OCI-M2 (cell line): Measurements from ENCODE around the gene GLRX5.

Source experiments
- DNase-seq: peaks from one replicate; lab custom pipeline; 2025; ENCODE audit not compliant: unreplicated experiment; lab: John Stamatoyannopoulos, UW

The GLRX5 gene

DNA sequence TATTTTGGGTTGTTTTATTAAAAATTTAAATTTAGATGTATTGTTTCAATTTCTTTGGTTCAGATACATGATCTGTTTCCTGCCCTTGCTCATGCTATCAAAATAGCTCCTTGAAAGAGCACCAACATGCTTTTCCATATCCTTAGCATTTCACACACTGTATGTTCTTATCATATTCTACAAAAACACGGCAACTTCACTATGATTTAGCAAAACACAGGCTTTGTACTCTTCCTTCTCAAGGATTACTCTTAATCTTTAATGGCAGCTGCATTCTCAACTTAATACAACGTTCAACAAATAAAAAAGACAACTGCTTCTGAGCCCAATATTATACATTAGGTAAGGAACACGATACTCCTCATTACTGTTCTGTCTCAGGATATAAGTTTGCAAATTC lies 2.9 kb upstream of the GLRX5 start:
- no peak for DNase-seq

- no peak for DNase-seq
These were observed 1.4 kb upstream of the GLRX5 start for GRCh38 chr14:95533391-95533821.

DNA sequence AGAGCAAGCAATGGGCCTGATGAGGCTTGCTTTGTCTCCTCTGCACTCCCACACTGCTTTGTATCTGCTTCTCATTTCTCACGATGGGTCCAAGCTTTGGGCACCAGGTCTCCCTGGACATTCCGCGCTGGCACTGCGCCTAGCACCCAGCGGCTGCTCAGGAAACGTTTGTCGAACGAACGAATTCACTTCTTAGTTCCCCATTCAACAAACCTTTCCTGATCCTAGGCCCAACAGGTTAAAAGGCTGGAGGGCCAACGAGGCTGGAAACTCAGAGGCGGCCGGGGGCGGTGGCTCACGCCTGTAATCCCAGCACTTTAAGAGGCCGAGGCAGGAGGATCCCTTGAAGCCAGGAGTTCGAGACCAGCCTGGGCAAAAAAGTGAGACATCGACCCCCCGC lies 1.0 kb upstream of the GLRX5 start:
- DNase-seq, result no peak

DNA sequence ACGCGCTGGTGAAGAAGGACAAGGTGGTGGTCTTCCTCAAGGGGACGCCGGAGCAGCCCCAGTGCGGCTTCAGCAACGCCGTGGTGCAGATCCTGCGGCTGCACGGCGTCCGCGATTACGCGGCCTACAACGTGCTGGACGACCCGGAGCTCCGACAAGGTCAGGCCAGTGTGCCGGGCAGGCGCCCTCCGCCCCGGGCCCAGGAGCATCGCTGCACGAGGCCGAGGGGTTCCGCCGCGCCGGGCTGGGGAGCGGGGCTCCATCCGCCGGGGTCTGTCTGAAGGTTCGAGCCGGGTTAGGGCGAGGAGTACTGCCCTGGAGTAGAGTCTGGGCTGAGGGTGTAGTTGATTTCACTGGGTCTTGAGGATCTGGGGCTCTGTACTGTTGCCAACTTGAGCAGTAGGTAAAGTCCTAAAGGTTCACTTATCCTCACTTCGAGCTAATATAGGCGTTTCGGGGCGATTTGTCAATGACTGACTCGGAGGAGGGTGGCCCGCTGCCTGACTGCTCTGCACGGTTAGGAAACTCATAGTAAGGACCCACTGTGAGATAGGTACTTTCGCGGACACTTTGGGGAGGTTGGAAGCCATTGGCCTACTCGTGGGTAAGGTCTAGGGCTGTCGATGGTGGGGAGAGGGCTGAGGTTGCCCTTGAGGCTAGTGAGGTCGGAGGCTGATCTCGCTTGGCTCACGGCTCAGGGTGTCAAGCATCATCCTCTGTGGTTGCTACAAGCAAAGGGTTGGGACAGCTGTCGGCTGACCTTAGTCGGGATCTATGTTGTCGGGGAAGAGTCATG lies 574 bp downstream of the GLRX5 start:
- no peak for DNase-seq

GRCh38 chr14:95536036-95536593 lies 1.3 kb downstream of the GLRX5 start:
- DNase-seq, result no peak

- DNase-seq, result no peak
These were observed 1.8 kb downstream of the GLRX5 start for GRCh38 chr14:95536671-95537070.

GRCh38 chr14:95537298-95538089 lies 2.6 kb downstream of the GLRX5 start:
- no peak for DNase-seq

DNA sequence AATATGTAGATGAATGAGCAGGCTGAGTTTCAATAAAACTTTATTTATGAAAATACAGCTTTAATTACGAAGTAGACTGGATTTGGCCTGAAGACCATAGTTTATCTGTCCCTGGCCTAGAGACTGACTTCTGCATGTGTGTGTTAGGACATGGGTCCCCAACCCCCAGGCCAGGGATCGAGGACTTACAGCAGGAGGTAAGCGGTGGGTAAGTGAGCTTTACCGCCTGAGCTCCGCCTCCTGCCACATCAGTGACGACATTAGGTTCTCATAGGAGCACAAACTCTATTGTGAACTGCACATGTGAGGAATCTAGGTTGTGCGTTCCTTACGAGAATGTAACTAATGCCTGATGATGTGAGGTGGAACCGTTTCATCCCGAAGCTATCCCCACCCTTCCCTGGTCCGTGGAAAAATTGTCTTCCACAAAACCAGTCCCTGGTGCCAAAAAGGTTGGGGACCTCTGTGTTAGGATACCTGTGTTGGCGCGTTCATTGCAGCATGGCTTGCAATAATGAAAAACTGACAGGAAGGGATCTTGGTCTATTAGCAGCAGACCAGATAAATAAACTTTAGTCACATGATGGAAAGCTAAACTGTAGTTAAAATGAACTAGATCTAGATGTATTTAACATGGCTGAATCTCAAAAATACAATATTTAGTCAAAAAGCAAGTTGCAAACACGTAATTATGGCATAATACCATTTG lies 4.1 kb downstream of the GLRX5 start:
- no peak for DNase-seq

DNA sequence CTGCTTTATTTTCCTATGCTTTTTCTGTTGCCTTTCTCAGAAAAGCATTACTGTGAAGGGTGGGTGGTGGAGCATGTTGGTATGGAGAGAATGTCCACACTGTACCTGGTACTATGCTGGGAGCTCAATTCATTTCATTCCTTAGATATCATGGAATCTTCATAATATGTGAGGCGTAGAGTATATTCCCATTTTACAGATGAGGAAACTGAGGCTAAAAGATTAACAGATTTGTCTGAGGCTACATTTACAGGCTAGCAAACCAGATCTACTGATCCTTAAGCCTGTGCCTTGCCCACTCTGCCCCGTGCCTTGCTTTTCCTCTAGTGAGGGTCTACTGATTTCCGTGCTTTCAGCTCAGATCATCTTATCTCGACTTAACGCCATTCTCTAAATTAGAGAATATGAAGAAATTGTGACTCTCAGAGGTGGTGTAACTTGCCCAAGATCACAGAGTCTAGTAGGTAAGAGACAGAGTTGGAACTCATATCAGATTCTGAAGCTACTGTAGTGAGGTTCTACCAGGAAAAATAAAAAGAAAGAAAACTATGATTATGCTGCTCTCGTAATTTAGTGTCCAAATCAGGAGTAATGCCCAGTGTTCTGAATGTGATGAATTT lies 5.5 kb downstream of the GLRX5 start:
- no peak for DNase-seq

GRCh38 chr14:95541346-95541745 lies 6.5 kb downstream of the GLRX5 start:
- no peak for DNase-seq

DNA sequence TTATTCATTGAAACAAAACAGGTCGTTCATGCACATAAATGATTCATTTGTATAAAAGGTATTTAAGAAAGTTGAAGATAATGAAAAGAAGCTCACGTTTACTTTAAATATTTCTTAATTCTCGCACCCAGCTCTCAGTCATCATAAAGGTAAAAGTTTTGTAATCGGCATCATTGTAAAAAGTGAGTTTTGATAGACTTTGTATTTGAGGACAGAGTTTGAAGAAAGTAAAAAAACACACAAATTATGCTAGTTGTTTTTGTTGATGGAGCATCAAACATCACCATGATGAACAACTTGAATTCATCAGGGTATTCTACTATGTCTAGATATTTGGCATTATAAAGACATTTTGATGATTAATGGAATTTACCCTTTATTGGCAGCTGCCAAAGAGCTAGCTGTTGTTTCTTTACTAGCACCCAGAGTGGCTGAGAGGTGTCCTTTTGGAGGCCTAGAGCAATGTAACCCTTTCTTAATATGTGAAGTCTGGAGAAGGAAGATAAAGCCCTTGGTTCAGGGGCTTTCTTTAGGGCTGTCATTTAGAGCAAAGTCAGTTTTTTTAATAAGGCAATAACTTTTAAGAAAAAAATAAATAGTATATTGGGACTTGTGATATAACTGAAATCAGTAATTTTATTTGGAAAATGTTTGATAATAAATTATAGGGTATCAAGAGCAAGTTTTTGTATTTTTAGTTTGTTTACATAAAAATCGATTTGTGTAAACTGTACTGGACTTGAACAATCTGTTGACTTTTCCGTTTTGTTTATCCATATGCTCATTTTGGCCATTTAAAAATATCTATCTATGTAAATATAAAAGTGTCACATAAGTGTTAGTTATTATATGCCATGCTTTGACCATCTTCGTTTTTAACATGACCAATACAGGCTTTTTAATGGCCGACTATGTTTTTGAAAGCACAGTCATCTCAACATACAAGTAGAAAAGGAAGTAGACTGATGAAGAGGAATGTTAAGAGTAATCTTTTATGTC lies 7.4 kb downstream of the GLRX5 start:
- DNase-seq, result no peak

DNA sequence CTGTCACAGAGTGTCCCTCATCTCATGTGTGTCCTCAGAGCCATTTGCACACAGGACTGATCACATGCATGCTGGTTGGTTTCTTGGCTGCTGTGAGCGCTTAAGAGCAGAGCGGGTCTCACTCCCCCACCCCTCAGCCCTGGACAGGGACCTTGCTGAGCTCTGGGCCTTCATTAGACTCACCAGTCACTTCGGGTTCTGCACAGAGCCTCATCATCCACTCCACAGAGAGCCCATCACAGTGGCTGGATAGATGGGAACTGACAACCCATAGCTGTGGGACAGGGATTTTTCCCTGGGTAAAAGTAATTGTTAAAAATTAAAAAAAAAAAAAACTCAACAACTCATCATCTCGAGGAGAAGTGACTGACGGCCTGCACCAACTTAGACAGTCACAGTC lies 8.2 kb downstream of the GLRX5 start:
- DNase-seq, result no peak

DNA sequence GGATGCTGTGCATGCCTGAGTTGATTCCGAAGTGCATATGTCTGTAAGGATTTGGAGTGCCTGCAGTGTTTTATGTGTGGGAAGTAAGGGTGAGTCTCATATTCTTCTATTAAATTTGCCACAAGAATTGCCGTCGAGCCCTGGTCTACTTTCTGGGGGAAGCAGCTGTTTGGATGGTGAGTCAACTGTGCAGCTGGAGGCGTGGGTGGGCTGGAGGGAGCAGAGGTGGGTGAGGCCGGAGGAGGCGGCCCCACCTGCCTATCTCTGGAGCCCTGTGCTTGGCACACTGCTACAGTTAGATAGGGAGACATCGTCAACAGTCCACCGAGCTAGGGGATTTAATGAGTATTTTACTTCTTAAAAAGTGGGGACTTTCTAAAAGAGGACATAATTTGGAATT lies 9.7 kb downstream of the GLRX5 start:
- DNase-seq, result no peak

DNA sequence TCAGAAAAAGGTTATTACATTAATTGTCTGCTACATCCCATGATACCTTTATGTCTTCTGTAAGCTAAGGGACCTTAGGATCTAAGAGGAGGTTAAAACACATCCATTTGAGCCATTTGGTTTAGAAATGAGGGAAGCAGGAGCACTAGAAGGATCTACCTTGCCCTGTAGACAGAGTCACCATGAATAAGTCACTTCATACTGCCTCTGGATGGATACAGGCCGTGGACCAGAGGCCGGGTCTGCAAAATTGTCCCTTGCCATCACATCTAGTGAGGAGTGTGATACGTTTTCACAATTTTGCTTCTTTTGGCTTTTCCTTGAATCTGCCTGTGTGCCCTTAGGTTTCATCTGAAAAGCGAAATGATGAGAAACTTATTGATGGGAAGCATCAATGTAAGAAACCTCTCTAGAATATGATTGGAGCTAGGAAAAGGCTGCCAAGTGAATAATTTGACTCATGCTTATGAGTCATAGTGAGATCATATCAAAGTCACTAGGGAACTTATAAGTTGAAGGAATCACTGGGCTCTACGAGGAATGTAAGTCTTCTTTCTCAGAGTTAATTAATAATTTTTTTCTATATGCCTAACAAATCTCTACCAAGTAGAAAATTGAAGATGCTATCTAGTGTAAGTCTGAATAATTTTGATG lies 10.8 kb downstream of the GLRX5 start:
- no peak for DNase-seq

- no peak for DNase-seq
These were observed 12.4 kb downstream of the GLRX5 start for GRCh38 chr14:95547272-95547625.

DNA sequence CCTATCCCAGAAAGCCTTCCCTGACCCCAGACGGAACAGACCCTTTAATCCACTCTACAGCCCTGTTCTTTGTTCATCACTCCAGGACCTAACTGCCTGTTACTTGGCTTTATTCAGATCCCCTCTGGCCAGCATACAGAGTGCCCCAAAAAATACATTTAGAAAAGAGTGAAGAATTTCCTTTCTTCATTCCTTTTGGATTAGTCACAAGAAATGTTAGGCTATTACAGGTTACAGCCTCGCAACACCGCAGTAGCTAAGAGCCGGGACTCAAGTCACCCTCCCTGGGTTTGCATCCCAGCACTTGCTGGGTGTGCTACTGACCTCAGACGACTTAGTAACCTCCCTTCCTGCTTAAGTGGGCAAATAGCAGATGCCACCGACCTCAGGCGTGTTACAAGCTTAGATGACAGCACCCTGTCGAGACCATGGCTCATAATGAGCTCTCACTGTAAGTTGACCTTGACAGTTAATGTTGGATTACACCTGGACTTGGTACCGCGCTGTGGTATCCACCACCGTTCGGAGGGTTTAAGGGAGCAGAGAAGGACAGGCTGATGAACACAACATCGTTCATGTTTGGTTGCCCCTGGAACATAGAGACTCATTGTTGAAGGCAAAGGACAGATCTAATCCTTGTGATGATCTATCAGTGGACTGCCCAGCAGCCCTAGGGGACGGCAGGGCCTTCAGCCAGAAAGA lies 12.9 kb downstream of the GLRX5 start:
- DNase-seq, result no peak

- no peak for DNase-seq
These were observed 13.6 kb downstream of the GLRX5 start for GRCh38 chr14:95548328-95548929.
